Left ventricle myocardium inferior (tissue), 1 donor: Measurements from ENCODE around the gene LARP1. TPM values are rescaled to one million over a fixed set of nuclear protein-coding genes. Genes with fewer than 3 reads are reported as not detected.

ENCODE experiments used
- DNase-seq: peaks from one replicate; pipeline ENCODE4 v3.0.0-alpha.2; 2020
- H3K27ac ChIP-seq: fragments of 200-600 bp; replicated peaks from 2 replicates; pipeline ENCODE4 v1.8.0; 2021
- H3K27me3 ChIP-seq: fragments of 200-600 bp; 2 replicates; pipeline ENCODE4 v1.8.0; 2021; ENCODE audit warnings: low read depth
- H3K36me3 ChIP-seq: fragments of 200-600 bp; 2 replicates; pipeline ENCODE4 v1.8.0; 2021
- H3K4me1 ChIP-seq: fragments of 200-600 bp; 2 replicates; pipeline ENCODE4 v1.8.0; 2021
- H3K4me3 ChIP-seq: fragments of 200-600 bp; 2 replicates; pipeline ENCODE4 v1.8.0; 2021; ENCODE audit warnings: mild to moderate bottlenecking, moderate library complexity
- H3K9me3 ChIP-seq: fragments of 200-600 bp; replicated peaks from 2 replicates; pipeline ENCODE4 v1.8.0; 2021
- CTCF ChIP-seq: fragments of 200-600 bp; IDR thresholded peaks from 2 replicates; pipeline ENCODE4 v1.8.0; 2021; ENCODE audit warnings: antibody characterized with exemption, mild to moderate bottlenecking, borderline replicate concordance
- intact Hi-C: fragments of 100-400 bp; cut with micrococcal nuclease; formaldehyde crosslinking; loops from one replicate; pipeline ENCODE4 v1.11.0; 2022
- total RNA-seq: library from RNA; stranded (reverse); fragmentation: NEBNext Ultra II Directional; extraction: Animal tissue kit (Norgen Biotek cat#: 25700); gene quantifications from one replicate; pipeline ENCODE4 v1.2.1, GENCODE V29; 2021
- donor health status: DM: no; HTN: yes; CAD: no; lungs with severe emphysema.

The LARP1 gene
- total RNA-seq, 1 donor from 2014 or later: 148 TPM

GRCh38 chr5:154740483-154740882 is 14.7 kb upstream of the LARP1 start:
- no peaks in the 10 kb centered on the region for H3K36me3 ChIP-seq
- H3K27me3 ChIP-seq: no peaks in the 10 kb centered on the region
- no peaks in the 10 kb centered on the region for H3K9me3 ChIP-seq
- intact Hi-C loops: no loop called here
- H3K27ac ChIP-seq: peak overlapping the region; percentile 74
- DNase-seq: peak; percentile 72
- H3K4me1 ChIP-seq: peaks cover 26% of the 10 kb centered on the region
- no peak overlapping the region for H3K4me3 ChIP-seq
- TF ChIP-seq CTCF: no peak

- peaks cover 26% of the 10 kb centered on the region for H3K4me1 ChIP-seq
Measured at GRCh38 chr5:154740957-154741356, 14.2 kb upstream of the LARP1 start.

DNA sequence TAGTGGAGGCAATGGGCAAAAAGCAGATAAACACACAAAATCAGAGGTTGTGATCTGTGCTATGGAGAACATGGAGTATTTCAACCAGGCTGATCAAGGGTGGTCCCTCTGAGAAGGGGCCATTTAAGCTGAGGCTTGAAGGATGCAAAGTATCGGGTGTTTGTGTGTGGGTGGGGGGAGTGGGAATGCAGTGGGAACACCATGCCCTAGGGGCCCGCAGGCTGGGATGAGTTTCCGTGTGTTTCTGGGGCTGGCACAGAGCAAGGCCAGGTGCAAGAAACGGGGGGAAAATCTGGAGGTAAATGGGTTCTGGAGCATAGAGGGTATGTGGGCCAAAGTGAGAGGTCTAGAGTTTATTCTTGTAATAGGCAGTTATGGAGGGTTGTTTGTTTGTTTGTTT is 13.8 kb upstream of the LARP1 start:
- Histone ChIP-seq H3K36me3 (no peaks in the 10 kb centered on the region), H3K27me3 (no peaks in the 10 kb centered on the region), H3K4me3 (no peak overlapping the region), H3K27ac (peak overlapping the region; percentile 74), H3K9me3 (no peaks in the 10 kb centered on the region), H3K4me1 (peaks cover 30% of the 10 kb centered on the region)
- no peak for DNase-seq
- intact Hi-C loops: no loop called here
- no peak for TF ChIP-seq CTCF

More at GRCh38 chr5:154740957-154741356, 14.2 kb upstream of the LARP1 start:
- Histone ChIP-seq H3K9me3 (no peaks in the 10 kb centered on the region), H3K27me3 (no peaks in the 10 kb centered on the region), H3K4me3 (no peak overlapping the region), H3K36me3 (no peaks in the 10 kb centered on the region), H3K27ac (peak overlapping the region; percentile 74)
- TF ChIP-seq CTCF: no peak
- DNase-seq: no peak
- intact Hi-C loops: no loop called here

GRCh38 chr5:154743812-154744211 is 11.4 kb upstream of the LARP1 start:
- H3K27ac ChIP-seq: no peak overlapping the region
- TF ChIP-seq CTCF: no peak
- H3K4me3 ChIP-seq: no peak overlapping the region
- intact Hi-C loops: no loop called here
- no peak for DNase-seq
- H3K4me1 ChIP-seq: peaks cover 49% of the 10 kb centered on the region
- H3K27me3 ChIP-seq: no peaks in the 10 kb centered on the region
- H3K36me3 ChIP-seq: no peaks in the 10 kb centered on the region
- no peaks in the 10 kb centered on the region for H3K9me3 ChIP-seq

GRCh38 chr5:154745349-154745748 is 9.8 kb upstream of the LARP1 start:
- H3K27ac ChIP-seq: no peak overlapping the region
- DNase-seq: no peak
- no peaks in the 10 kb centered on the region for H3K27me3 ChIP-seq

More at GRCh38 chr5:154745349-154745748, 9.8 kb upstream of the LARP1 start:
- intact Hi-C loops: no loop called here
- TF ChIP-seq CTCF: no peak
- Histone ChIP-seq H3K4me3 (no peak overlapping the region), H3K9me3 (no peaks in the 10 kb centered on the region), H3K4me1 (peaks cover 52% of the 10 kb centered on the region), H3K36me3 (no peaks in the 10 kb centered on the region)
